ENCODE data around the gene POLL. TPM values are rescaled to one million over a fixed set of nuclear protein-coding genes. Genes with fewer than 3 reads are reported as not detected.

POLL gene
- 10.9 and 15.2 TPM in 2 replicates for total RNA-seq

GRCh38 chr10:101587725-101588653 is at the start of gene POLL, which contains the start of gene DPCD:
POLL (minus strand) TSS chr10:101588257; CDS start chr10:101587360, 897 bp downstream.
DPCD (plus strand) TSS chr10:101588321; CDS start chr10:101588337, 16 bp downstream.

Small RNA genes lying within 50 kb of the gene (small RNA-seq; reads per million reads assigned to genes)
- 5.1 reads per million, percentile 81 among the genes with 10 or more reads in this experiment for gene MIR3158-1
- not detected for gene RNU6-1165P

Other genes with a start within 250 kb of the POLL start
- 16.4 and 16.8 TPM in 2 replicates for gene BTRC, start 234.1 kb downstream of the POLL start, total RNA-seq
- gene DPCD, start 64 bp upstream of the POLL start, total RNA-seq: 23.7 and 27.8 TPM in 2 replicates
- gene FBXW4, start 106.9 kb upstream of the POLL start, total RNA-seq: 15.5 and 18.8 TPM in 2 replicates
- 0.13 TPM in 1 of 2 replicates, not detected in the other for gene FGF8, start 187.9 kb upstream of the POLL start, total RNA-seq
- 88.3 and 105 TPM in 2 replicates for gene NPM3, start 195.2 kb upstream of the POLL start, total RNA-seq
- 140 and 184 TPM in 2 replicates for gene OGA, start 230.2 kb upstream of the POLL start, total RNA-seq

Data from thoracic aorta endothelial cell (primary cell).